Activated naive CD8-positive, alpha-beta T cell treated with anti-CD3 and anti-CD28 coated beads for 36 hours (primary cell): ENCODE results near the gene ZNF880. TPM values are rescaled to one million over a fixed set of nuclear protein-coding genes. Genes with fewer than 3 reads are reported as not detected.
"Not testable (repeated sequence)": the region's sequence is repeated elsewhere in the genome, so short reads cannot be mapped to it uniquely, and the experiment has no call there.

Experiments used
- DNase-seq: peaks from one replicate; pipeline ENCODE4 v3.0.0; 2021
- H3K27ac Mint-ChIP-seq: one replicate; pipeline ENCODE4 v1.8.0; 2022; ENCODE audit warnings: mild to moderate bottlenecking, moderate library complexity, mixed read lengths
- H3K27me3 Mint-ChIP-seq: one replicate; pipeline ENCODE4 v1.8.0; 2022; ENCODE audit warnings: mild to moderate bottlenecking, mixed read lengths
- H3K36me3 Mint-ChIP-seq: one replicate; pipeline ENCODE4 v1.8.0; 2021; ENCODE audit warnings: mild to moderate bottlenecking, mixed read lengths
- H3K4me1 Mint-ChIP-seq: one replicate; pipeline ENCODE4 v1.8.0; 2021; ENCODE audit warnings: mixed read lengths
- H3K4me3 Mint-ChIP-seq: one replicate; pipeline ENCODE4 v1.8.0; 2022; ENCODE audit warnings: mild to moderate bottlenecking, moderate library complexity, mixed read lengths
- H3K9me3 Mint-ChIP-seq: one replicate; pipeline ENCODE4 v1.8.0; 2022; ENCODE audit warnings: mixed read lengths
- total RNA-seq, 2 experiments: library from RNA; stranded (reverse); gene quantifications; one replicate each; pipeline ENCODE4 v1.2.3, GENCODE V29; 2021

ZNF880 gene
- 10 to 100 TPM; 15.0 to 19.9 TPM for total RNA-seq

GRCh38 chr19:52369559-52370340 is at the start of gene ZNF880:
TSS of gene ZNF880 (plus strand) at chr19:52369923. CDS start at chr19:52369966, 43 bp downstream.
- Mint-ChIP-seq H3K27me3 (no peaks in the 10 kb centered on the region), H3K4me3 (peak within 1 kb of the TSS; percentile 92), H3K9me3 (peaks cover 53% of the 10 kb centered on the region), H3K4me1 (peaks cover 9% of the 10 kb centered on the region), H3K36me3 (peaks cover 76% of the 10 kb centered on the region), H3K27ac (peak within 1 kb of the TSS; percentile 98)
- peak; percentile 93 for DNase-seq

GRCh38 chr19:52322429-52322828 is 47.3 kb upstream of the ZNF880 start:
- no peak for DNase-seq
- Mint-ChIP-seq H3K9me3 (peaks cover 80% of the 10 kb centered on the region), H3K27me3 (no peaks in the 10 kb centered on the region), H3K4me1 (no peaks in the 10 kb centered on the region), H3K36me3 (peaks cover 74% of the 10 kb centered on the region), H3K27ac (no peak overlapping the region), H3K4me3 (no peak overlapping the region)

DNA sequence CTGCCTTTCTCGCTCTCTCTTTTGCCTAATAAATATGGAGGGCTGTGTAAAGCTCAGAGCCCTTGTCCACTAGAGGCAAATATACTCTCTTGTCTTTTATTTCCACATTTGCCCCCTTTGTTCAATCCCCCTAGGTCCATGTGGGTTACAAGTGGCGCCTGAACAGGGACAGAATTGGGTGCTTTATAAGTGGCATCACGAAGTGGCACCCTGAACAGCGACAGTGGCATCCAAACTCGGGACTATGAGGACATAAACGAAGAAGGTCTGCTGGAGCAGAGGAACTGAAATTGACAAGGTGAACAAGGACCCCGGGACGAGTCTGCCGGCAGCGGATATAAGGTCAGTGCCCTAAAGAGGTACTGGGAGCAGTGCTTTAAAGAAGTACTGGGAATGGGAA is 38.0 kb upstream of the ZNF880 start:
- H3K9me3 Mint-ChIP-seq = peaks cover 41% of the 10 kb centered on the region
- no peak overlapping the region for H3K4me3 Mint-ChIP-seq
- H3K27ac Mint-ChIP-seq = no peak overlapping the region
- peaks cover 4% of the 10 kb centered on the region for H3K4me1 Mint-ChIP-seq
- peaks cover 25% of the 10 kb centered on the region for H3K36me3 Mint-ChIP-seq
- no peak for DNase-seq
- no peaks in the 10 kb centered on the region for H3K27me3 Mint-ChIP-seq

DNA sequence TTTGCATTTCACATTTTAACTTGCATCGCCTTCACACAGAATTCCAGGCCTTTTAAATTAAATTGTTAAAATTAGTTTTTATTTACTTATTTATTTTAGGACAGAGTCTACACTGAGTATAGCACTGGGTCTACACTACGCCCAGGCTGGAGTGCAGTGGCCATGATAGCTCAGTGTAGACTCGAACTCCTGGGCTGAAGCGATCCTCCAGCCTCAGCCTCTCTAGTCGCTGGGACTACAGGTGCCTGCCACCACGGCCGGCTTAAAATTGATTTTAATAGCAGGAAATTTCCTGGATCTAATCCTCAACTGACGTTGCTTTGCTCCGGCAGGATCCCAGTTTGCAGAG is 34.0 kb upstream of the ZNF880 start:
- H3K4me1 Mint-ChIP-seq = peaks cover 5% of the 10 kb centered on the region
- DNase-seq = no peak
- H3K9me3 Mint-ChIP-seq = peaks cover 28% of the 10 kb centered on the region
- no peaks in the 10 kb centered on the region for H3K27me3 Mint-ChIP-seq
- H3K36me3 Mint-ChIP-seq = peaks cover 45% of the 10 kb centered on the region
- H3K27ac Mint-ChIP-seq = peak overlapping the region; percentile 97
- H3K4me3 Mint-ChIP-seq = peak overlapping the region; percentile 88

GRCh38 chr19:52336117-52336790 is 33.5 kb upstream of the ZNF880 start, which contains the start of gene ZNF610:
TSS of gene ZNF610 (plus strand) at chr19:52336243. CDS start at chr19:52349173, 12,930 bp downstream.
- peaks cover 24% of the 10 kb centered on the region for H3K9me3 Mint-ChIP-seq
- peaks cover 40% of the 10 kb centered on the region for H3K36me3 Mint-ChIP-seq
- H3K27ac Mint-ChIP-seq = peak within 1 kb of the TSS; percentile 97
- no peaks in the 10 kb centered on the region for H3K27me3 Mint-ChIP-seq
- peak within 1 kb of the TSS; percentile 88 for H3K4me3 Mint-ChIP-seq
- peak; percentile 91 for DNase-seq
- H3K4me1 Mint-ChIP-seq = peaks cover 5% of the 10 kb centered on the region

DNA sequence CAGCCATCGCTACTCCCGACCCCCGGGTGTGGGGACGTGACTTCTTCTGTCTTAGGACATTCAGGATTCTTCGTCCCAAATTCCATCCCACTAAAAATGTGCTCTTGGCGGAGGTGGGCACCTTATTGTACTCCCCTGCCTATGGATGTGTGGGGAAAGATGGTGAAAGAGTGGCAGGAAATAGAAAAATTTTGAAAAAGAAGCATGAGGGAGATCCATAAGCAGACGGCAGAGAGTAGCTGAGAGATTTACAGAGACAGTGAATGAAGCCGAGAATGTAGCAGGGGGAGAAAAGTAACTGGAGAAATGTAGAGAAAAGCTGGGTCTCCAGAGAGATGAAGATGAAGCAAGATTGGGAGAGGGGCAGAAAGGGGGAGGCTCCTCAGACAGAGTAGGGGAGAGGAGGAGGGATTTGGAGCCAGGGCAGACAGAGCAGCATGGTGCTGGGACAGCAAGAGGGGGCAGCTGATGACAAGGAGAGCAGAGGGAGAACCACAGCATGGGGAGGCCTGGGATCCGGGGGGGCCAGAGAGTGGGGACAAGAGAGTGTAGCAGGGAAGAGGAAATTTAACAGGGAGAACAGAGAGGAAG is 32.8 kb upstream of the ZNF880 start:
- Mint-ChIP-seq H3K4me3 (peak overlapping the region; percentile 88), H3K36me3 (peaks cover 38% of the 10 kb centered on the region), H3K27me3 (no peaks in the 10 kb centered on the region), H3K27ac (peak overlapping the region; percentile 97), H3K9me3 (peaks cover 20% of the 10 kb centered on the region), H3K4me1 (peaks cover 5% of the 10 kb centered on the region)
- DNase-seq = no peak

DNA sequence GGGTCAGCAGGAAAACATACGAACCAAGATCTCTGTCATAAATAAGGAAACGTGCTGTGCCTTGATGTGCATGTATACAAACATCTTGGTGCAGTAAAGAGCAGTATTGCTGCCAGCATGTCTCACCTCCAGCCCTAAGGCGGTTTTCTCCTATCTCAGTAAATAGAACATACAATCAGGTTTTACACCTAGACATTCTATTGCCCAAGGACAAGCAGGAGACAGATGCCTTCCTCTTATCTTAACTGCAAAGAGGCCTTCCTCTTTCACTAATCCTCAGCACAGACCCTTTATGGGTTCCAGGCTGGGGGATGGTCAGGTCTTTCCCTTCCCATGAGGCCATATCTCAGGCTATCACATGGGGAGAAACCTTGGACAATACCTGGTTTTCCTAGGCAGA is 30.7 kb upstream of the ZNF880 start:
- H3K4me3 Mint-ChIP-seq, H3K9me3 Mint-ChIP-seq, DNase-seq, H3K27me3 Mint-ChIP-seq, H3K27ac Mint-ChIP-seq, H3K4me1 Mint-ChIP-seq: not testable (repeated sequence)
- peaks cover 35% of the 10 kb centered on the region for H3K36me3 Mint-ChIP-seq

DNA sequence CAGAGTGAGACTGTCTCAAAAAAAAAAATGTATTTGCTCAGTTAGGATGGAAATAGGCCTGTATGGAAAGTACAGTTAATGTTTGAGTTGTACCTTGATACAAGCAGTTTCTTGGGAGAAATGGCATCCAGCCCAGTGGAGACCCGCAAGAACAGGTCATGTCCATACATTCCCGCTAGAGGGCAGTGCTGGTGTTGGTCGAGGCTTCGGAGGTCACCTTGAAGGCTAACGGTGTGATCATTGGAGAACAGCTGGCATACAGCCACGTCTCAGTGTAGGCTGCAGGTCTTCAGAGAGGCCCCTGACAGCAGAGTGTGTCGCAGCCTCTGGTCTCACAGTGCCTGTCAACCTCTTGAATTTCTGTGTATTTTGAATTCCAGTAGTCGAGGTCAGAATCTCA is 26.2 kb upstream of the ZNF880 start:
- peaks cover 2% of the 10 kb centered on the region for H3K9me3 Mint-ChIP-seq

GRCh38 chr19:52345162-52345561 is 24.6 kb upstream of the ZNF880 start:
- H3K4me3 Mint-ChIP-seq = no peak overlapping the region
- H3K9me3 Mint-ChIP-seq = peaks cover 5% of the 10 kb centered on the region
- DNase-seq = no peak
- no peaks in the 10 kb centered on the region for H3K27me3 Mint-ChIP-seq
- no peaks in the 10 kb centered on the region for H3K4me1 Mint-ChIP-seq
- peaks cover 30% of the 10 kb centered on the region for H3K36me3 Mint-ChIP-seq
- H3K27ac Mint-ChIP-seq = no peak overlapping the region

More for the DNA sequence above, 26.2 kb upstream of the ZNF880 start:
- Mint-ChIP-seq H3K27ac (no peak overlapping the region), H3K4me1 (no peaks in the 10 kb centered on the region), H3K27me3 (no peaks in the 10 kb centered on the region), H3K36me3 (peaks cover 25% of the 10 kb centered on the region), H3K4me3 (no peak overlapping the region)
- peak; percentile 41 for DNase-seq

DNA sequence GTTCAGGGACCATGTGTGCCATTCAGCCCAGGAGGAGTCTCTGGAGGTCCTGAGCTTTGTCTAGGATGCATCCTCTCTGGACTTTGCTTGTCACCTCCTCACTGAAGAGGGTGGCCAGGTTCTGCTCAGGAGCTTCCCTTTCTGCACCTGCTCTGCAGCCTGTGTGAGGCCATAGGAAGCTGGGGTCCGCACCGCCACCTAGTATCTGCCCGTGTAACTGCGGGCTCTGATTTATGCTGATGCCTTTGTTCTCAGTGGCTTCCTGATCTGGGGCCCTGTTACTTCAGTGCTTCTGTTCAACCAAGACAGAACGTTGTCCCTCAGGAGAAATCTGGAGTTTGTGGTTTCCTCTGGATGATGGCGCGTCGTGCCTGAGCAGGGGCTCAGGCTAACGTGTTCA is 18.2 kb upstream of the ZNF880 start:
- Mint-ChIP-seq H3K4me1 (no peaks in the 10 kb centered on the region), H3K4me3 (no peak overlapping the region), H3K27ac (no peak overlapping the region), H3K36me3 (peaks cover 71% of the 10 kb centered on the region), H3K27me3 (no peaks in the 10 kb centered on the region), H3K9me3 (peaks cover 35% of the 10 kb centered on the region)
- DNase-seq = peak; percentile 3

GRCh38 chr19:52366414-52366824 is 3.3 kb upstream of the ZNF880 start:
- H3K4me1 Mint-ChIP-seq = peaks cover 9% of the 10 kb centered on the region
- DNase-seq = no peak
- no peaks in the 10 kb centered on the region for H3K27me3 Mint-ChIP-seq
- H3K4me3 Mint-ChIP-seq = no peak overlapping the region
- H3K9me3 Mint-ChIP-seq = peaks cover 57% of the 10 kb centered on the region
- H3K27ac Mint-ChIP-seq = no peak overlapping the region
- peaks cover 75% of the 10 kb centered on the region for H3K36me3 Mint-ChIP-seq

DNA sequence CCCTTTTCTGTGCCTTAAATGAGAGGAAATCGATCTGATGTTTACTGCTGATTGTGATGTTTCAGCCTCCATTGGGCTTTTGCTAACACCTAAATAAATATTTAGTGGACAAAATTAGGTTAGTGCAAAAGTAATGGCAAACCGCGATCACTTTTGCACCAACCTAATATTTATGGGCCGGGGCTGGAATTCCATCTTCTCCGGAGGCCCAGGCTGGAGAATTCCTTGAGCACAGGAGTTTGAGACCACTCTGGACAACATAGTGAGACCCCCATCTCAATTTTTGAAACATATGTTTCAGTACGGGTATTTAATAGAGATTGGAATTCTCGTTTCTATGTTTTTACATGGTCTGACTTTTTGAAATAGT is 603 bp downstream of the ZNF880 start:
- Mint-ChIP-seq H3K27ac (peak overlapping the region; percentile 98), H3K4me3 (peak overlapping the region; percentile 92), H3K9me3 (peaks cover 54% of the 10 kb centered on the region), H3K36me3 (peaks cover 78% of the 10 kb centered on the region), H3K4me1 (peaks cover 9% of the 10 kb centered on the region), H3K27me3 (no peaks in the 10 kb centered on the region)
- no peak for DNase-seq

DNA sequence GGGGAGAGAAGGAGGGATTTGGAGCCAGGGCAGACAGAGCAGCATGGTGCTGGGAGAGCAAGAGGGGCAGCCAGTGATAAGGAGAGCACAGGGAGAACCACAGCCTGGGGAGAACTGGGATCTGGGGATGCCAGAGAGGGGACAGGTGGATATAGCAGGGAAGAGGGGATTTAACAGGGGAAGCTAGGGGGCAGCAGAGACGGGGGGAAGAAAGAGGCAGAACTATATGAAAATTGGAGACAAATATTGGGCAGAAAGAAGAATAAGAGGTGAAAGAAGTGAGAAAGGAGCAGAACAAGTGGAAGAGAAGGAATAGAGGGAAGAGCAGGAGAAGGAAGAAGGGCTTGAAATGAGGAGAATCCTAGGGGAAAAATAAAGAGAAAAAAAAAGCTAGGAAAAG is 21.4 kb downstream of the ZNF880 start:
- no peak overlapping the region for H3K4me3 Mint-ChIP-seq
- H3K36me3 Mint-ChIP-seq = peaks cover 65% of the 10 kb centered on the region
- no peaks in the 10 kb centered on the region for H3K4me1 Mint-ChIP-seq
- H3K27me3 Mint-ChIP-seq = no peaks in the 10 kb centered on the region
- no peak overlapping the region for H3K27ac Mint-ChIP-seq
- peaks cover 60% of the 10 kb centered on the region for H3K9me3 Mint-ChIP-seq
- DNase-seq = no peak

GRCh38 chr19:52397310-52398080 is 27.8 kb downstream of the ZNF880 start, which contains the start of gene ZNF528:
TSS of gene ZNF528 (plus strand) at chr19:52397849. CDS start at chr19:52402014, 4,165 bp downstream.
- Mint-ChIP-seq H3K36me3 (peaks cover 84% of the 10 kb centered on the region), H3K4me3 (peak within 1 kb of the TSS; percentile 89), H3K4me1 (peaks cover 13% of the 10 kb centered on the region), H3K9me3 (peaks cover 56% of the 10 kb centered on the region), H3K27ac (peak within 1 kb of the TSS; percentile 92), H3K27me3 (no peaks in the 10 kb centered on the region)
- DNase-seq = peak; percentile 95

GRCh38 chr19:52398081-52398441 is 28.3 kb downstream of the ZNF880 start:
- Mint-ChIP-seq H3K9me3 (peaks cover 56% of the 10 kb centered on the region), H3K4me3 (peak overlapping the region; percentile 89), H3K27ac (peak overlapping the region; percentile 92), H3K4me1 (peaks cover 13% of the 10 kb centered on the region), H3K36me3 (peaks cover 85% of the 10 kb centered on the region), H3K27me3 (no peaks in the 10 kb centered on the region)
- DNase-seq = peak; percentile 8
